RWPE2 (cell line): ENCODE results near the gene ELOVL1.

Experiments used
- ATAC-seq: fragments of 200-7000 bp; cut with Tn5 transposase; 3 replicates; pipeline ENCODE4 v1.9.1; 2021; ENCODE audit warnings: low read depth
- DNase-seq: peaks from one replicate; pipeline ENCODE4 v3.0.0-alpha.2; 2020; ENCODE audit warnings: low spot score
- H3K27ac ChIP-seq: fragments of 450-650 bp; 2 replicates; pipeline ENCODE4 v1.5.1; 2017; ENCODE audit warnings: mild to moderate bottlenecking; ENCODE audit not compliant: poor library complexity, severe bottlenecking
- H3K27me3 ChIP-seq: fragments of 250-450 bp; sonication (Bioruptor Pico); 2 replicates; pipeline ENCODE4 v1.5.1; 2021; ENCODE audit warnings: mild to moderate bottlenecking, moderate library complexity; ENCODE audit not compliant: insufficient read depth, poor library complexity, severe bottlenecking
- H3K36me3 ChIP-seq: fragments of 250-450 bp; sonication (Bioruptor Pico); 2 replicates; pipeline ENCODE4 v1.5.1; 2020; ENCODE audit warnings: low read depth, mild to moderate bottlenecking, moderate library complexity
- H3K4me1 ChIP-seq: fragments of 250-450 bp; sonication (Bioruptor Pico); 2 replicates; pipeline ENCODE4 v1.5.1; 2021; ENCODE audit warnings: mild to moderate bottlenecking, moderate library complexity; ENCODE audit not compliant: insufficient read depth, poor library complexity, severe bottlenecking
- H3K4me3 ChIP-seq: fragments of 250-450 bp; sonication (Bioruptor Pico); 2 replicates; pipeline ENCODE4 v1.5.1; 2021; ENCODE audit warnings: mild to moderate bottlenecking, moderate library complexity; ENCODE audit not compliant: severe bottlenecking
- H3K9me3 ChIP-seq: fragments of 250-450 bp; sonication (Bioruptor Pico); 2 replicates; pipeline ENCODE4 v1.5.1; 2021; ENCODE audit warnings: mild to moderate bottlenecking, moderate library complexity; ENCODE audit not compliant: severe bottlenecking
- CTCF ChIP-seq: fragments of 450-650 bp; IDR thresholded peaks from one replicate; pipeline ENCODE4 v1.5.1; 2017; ENCODE audit warnings: mild to moderate bottlenecking, moderate library complexity; ENCODE audit not compliant: poor library complexity, severe bottlenecking

Gene ELOVL1

GRCh38 chr1:43348343-43348808, 19.4 kb downstream of the ELOVL1 start:
- no peak for TF ChIP-seq CTCF
- Histone ChIP-seq H3K4me1 (peaks cover 5% of the 10 kb centered on the region), H3K27ac (peak overlapping the region; percentile 71), H3K4me3 (peak overlapping the region; percentile 40), H3K27me3 (no peaks in the 10 kb centered on the region), H3K9me3 (no peaks in the 10 kb centered on the region), H3K36me3 (no peaks in the 10 kb centered on the region)
- ATAC-seq: peak; percentile 39
- no peak for DNase-seq

- Histone ChIP-seq H3K27ac (no peak overlapping the region), H3K4me3 (no peak overlapping the region), H3K27me3 (no peaks in the 10 kb centered on the region), H3K4me1 (peaks cover 5% of the 10 kb centered on the region), H3K9me3 (no peaks in the 10 kb centered on the region), H3K36me3 (no peaks in the 10 kb centered on the region)
- no peak for ATAC-seq
- no peak for DNase-seq
- no peak for TF ChIP-seq CTCF
These were observed 21.2 kb downstream of the ELOVL1 start for GRCh38 chr1:43346636-43347035.

- ATAC-seq: no peak
- peaks cover 5% of the 10 kb centered on the region for H3K4me1 ChIP-seq
These were observed 22.7 kb downstream of the ELOVL1 start for GRCh38 chr1:43345120-43345519.

GRCh38 chr1:43344267-43344850, 23.5 kb downstream of the ELOVL1 start:
- ATAC-seq (no peak), DNase-seq (no peak)
- Histone ChIP-seq H3K4me1 (no peaks in the 10 kb centered on the region), H3K27me3 (no peaks in the 10 kb centered on the region), H3K36me3 (no peaks in the 10 kb centered on the region), H3K27ac (no peak overlapping the region), H3K9me3 (no peaks in the 10 kb centered on the region), H3K4me3 (no peak overlapping the region)
- TF ChIP-seq CTCF: no peak

More at GRCh38 chr1:43345120-43345519, 22.7 kb downstream of the ELOVL1 start:
- no peak overlapping the region for H3K4me3 ChIP-seq
- H3K36me3 ChIP-seq: no peaks in the 10 kb centered on the region
- H3K9me3 ChIP-seq: no peaks in the 10 kb centered on the region
- DNase-seq: no peak
- no peak overlapping the region for H3K27ac ChIP-seq
- H3K27me3 ChIP-seq: no peaks in the 10 kb centered on the region
- no peak for TF ChIP-seq CTCF

GRCh38 chr1:43340559-43340958, 27.3 kb downstream of the ELOVL1 start:
- no peak for ATAC-seq
- no peak overlapping the region for H3K27ac ChIP-seq

More at GRCh38 chr1:43340559-43340958, 27.3 kb downstream of the ELOVL1 start:
- Histone ChIP-seq H3K4me3 (no peak overlapping the region), H3K36me3 (no peaks in the 10 kb centered on the region), H3K27me3 (no peaks in the 10 kb centered on the region), H3K9me3 (no peaks in the 10 kb centered on the region), H3K4me1 (no peaks in the 10 kb centered on the region)
- TF ChIP-seq CTCF: no peak
- DNase-seq: no peak
